ENCODE measurements around the gene EPB41. TPM values are rescaled to one million over a fixed set of nuclear protein-coding genes. Genes with fewer than 3 reads are reported as not detected.
"Not testable (repeated sequence)": the region's sequence is repeated elsewhere in the genome, so short reads cannot be mapped to it uniquely, and the experiment has no call there.

Gene EPB41
- total and polyA plus RNA-seq, 2 donors from 2014 or later, result 9.9 to 38.8 TPM

GRCh38 chr1:29064064-29064463 lies 149.7 kb downstream of the EPB41 start:
- intact Hi-C loops (cut with DNase I), result no loop called here
- Histone ChIP-seq H3K36me3 (ENCODE audit: control insufficient read depth in 2 of 3, insufficient read depth in 3 of 3, low read length in 3 of 3) (peaks cover 0 to 5% (median 2%) of the 10 kb centered on the region in 3 donors), H3K9ac (ENCODE audit: low read length in 3 of 3) (no peak overlapping the region), H3K4me1 (ENCODE audit: control insufficient read depth in 2 of 3, insufficient read depth in 2 of 3, low read depth in 1 of 3, low read length in 3 of 3) (no peaks in the 10 kb centered on the region), H3K27ac (ENCODE audit: low read depth in 2 of 2, low read length in 2 of 2) (no peak overlapping the region), H3K9me3 (ENCODE audit: control insufficient read depth in 2 of 3, insufficient read depth in 1 of 3, low read length in 3 of 3) (no peaks in the 10 kb centered on the region), H3K27me3 (ENCODE audit: control insufficient read depth, insufficient read depth, low read length) (no peaks in the 10 kb centered on the region), H3K4me3 (ENCODE audit: low read length in 3 of 3) (no peak overlapping the region)
- no peak for DNase-seq
- no peak for FAIRE-seq
- no peak for TF ChIP-seq CTCF (IDR thresholded peaks at IDR 0.05; ENCODE audit: borderline replicate concordance, extremely low read depth, insufficient read depth)

GRCh38 chr1:29077155-29077554 lies 162.8 kb downstream of the EPB41 start:
- TF ChIP-seq CTCF (IDR thresholded peaks at IDR 0.05; ENCODE audit: borderline replicate concordance, extremely low read depth, insufficient read depth), result no peak
- Histone ChIP-seq H3K4me3 (ENCODE audit: low read length in 3 of 3) (no peak overlapping the region), H3K9me3 (ENCODE audit: control insufficient read depth in 2 of 3, insufficient read depth in 1 of 3, low read length in 3 of 3) (no peaks in the 10 kb centered on the region), H3K27me3 (ENCODE audit: control insufficient read depth, insufficient read depth, low read length) (no peaks in the 10 kb centered on the region), H3K9ac (ENCODE audit: low read length in 3 of 3) (no peak overlapping the region), H3K27ac (ENCODE audit: low read depth in 2 of 2, low read length in 2 of 2) (no peak overlapping the region), H3K4me1 (ENCODE audit: control insufficient read depth in 2 of 3, insufficient read depth in 2 of 3, low read depth in 1 of 3, low read length in 3 of 3) (no peaks in the 10 kb centered on the region), H3K36me3 (ENCODE audit: control insufficient read depth in 2 of 3, insufficient read depth in 3 of 3, low read length in 3 of 3) (no peaks in the 10 kb centered on the region)
- intact Hi-C loops (cut with DNase I), result no loop called here
- FAIRE-seq, result no peak
- DNase-seq, result no peak

GRCh38 chr1:29079916-29080629 lies 165.7 kb downstream of the EPB41 start:
- H3K27ac ChIP-seq (ENCODE audit: low read depth in 2 of 2, low read length in 2 of 2); FAIRE-seq; intact Hi-C loops (cut with DNase I); H3K4me3 ChIP-seq (ENCODE audit: low read length in 3 of 3); H3K9me3 ChIP-seq (ENCODE audit: control insufficient read depth in 2 of 3, insufficient read depth in 1 of 3, low read length in 3 of 3); DNase-seq; H3K27me3 ChIP-seq (ENCODE audit: control insufficient read depth, insufficient read depth, low read length); H3K9ac ChIP-seq (ENCODE audit: low read length in 3 of 3); H3K4me1 ChIP-seq (ENCODE audit: control insufficient read depth in 2 of 3, insufficient read depth in 2 of 3, low read depth in 1 of 3, low read length in 3 of 3); H3K36me3 ChIP-seq (ENCODE audit: control insufficient read depth in 2 of 3, insufficient read depth in 3 of 3, low read length in 3 of 3): not testable (repeated sequence)

- intact Hi-C loops (cut with DNase I), result no loop called here
- no peak overlapping the region for H3K9ac ChIP-seq (ENCODE audit: low read length in 3 of 3)
- no peaks in the 10 kb centered on the region for H3K27me3 ChIP-seq (ENCODE audit: control insufficient read depth, insufficient read depth, low read length)
- no peak for DNase-seq
- no peak for FAIRE-seq
- TF ChIP-seq CTCF (IDR thresholded peaks at IDR 0.05; ENCODE audit: borderline replicate concordance, extremely low read depth, insufficient read depth), result no peak
- H3K4me1 ChIP-seq (ENCODE audit: control insufficient read depth in 2 of 3, insufficient read depth in 2 of 3, low read depth in 1 of 3, low read length in 3 of 3), result no peaks in the 10 kb centered on the region
- no peak overlapping the region for H3K4me3 ChIP-seq (ENCODE audit: low read length in 3 of 3)
- no peak overlapping the region for H3K27ac ChIP-seq (ENCODE audit: low read depth in 2 of 2, low read length in 2 of 2)
- no peaks in the 10 kb centered on the region for H3K9me3 ChIP-seq (ENCODE audit: control insufficient read depth in 2 of 3, insufficient read depth in 1 of 3, low read length in 3 of 3)
- no peaks in the 10 kb centered on the region for H3K36me3 ChIP-seq (ENCODE audit: control insufficient read depth in 2 of 3, insufficient read depth in 3 of 3, low read length in 3 of 3)
These were observed 166.8 kb downstream of the EPB41 start for GRCh38 chr1:29081201-29081600.
